ENCODE measurements around the gene FMNL2. TPM values are rescaled to one million over a fixed set of nuclear protein-coding genes. Genes with fewer than 3 reads are reported as not detected.

FMNL2 gene
- total RNA-seq, 1 donor from 2014 or later = 23.4 TPM

DNA sequence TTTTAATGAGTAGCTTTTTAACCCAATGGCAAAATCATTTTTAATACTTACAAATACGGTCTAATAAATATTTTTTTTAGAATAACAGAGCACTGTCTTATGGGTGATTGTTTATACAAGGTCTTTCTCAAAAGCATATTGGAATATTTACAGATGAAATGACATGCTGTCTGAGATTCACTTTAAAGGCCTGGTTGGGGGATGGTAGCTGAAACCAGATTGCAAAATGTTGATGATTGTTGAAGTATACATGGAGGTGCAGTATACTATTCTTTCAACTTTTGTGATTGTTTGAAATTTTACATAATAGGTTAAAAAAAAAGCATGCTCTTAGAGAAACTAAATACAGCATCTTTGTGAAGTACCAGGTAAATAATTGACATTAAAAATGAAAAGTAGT, 111.2 kb downstream of the FMNL2 start:
- no peak for DNase-seq (ENCODE audit: low spot score)

GRCh38 chr2:152447897-152448296, 112.9 kb downstream of the FMNL2 start:
- DNase-seq (ENCODE audit: low spot score) = no peak

GRCh38 chr2:152448606-152449005, 113.6 kb downstream of the FMNL2 start:
- peak; percentile 95 for DNase-seq (ENCODE audit: low spot score)

GRCh38 chr2:152449578-152449977, 114.6 kb downstream of the FMNL2 start:
- DNase-seq (ENCODE audit: low spot score) = no peak

DNA sequence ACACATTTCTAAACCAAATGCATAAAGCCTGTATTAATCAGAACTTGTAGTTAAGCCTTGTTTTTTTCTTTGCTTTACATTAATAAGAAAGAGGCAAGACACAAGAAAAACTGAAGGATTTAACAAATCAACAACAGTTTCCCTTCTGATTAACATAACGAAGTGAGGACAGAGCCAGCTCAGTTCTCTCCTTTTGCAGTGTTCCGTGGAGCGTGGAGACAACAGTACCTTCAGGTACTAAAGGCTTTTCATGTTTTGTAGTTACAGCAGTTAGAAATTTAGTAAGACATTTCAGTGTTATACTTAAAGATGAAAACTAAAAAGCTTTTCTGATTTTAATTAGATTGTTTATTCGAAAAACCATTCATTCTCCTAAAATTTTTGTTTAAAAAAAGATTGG, 115.2 kb downstream of the FMNL2 start:
- no peak for DNase-seq (ENCODE audit: low spot score)

- no peak for DNase-seq (ENCODE audit: low spot score)
Observed at GRCh38 chr2:152452256-152452973, 117.4 kb downstream of the FMNL2 start.

- DNase-seq (ENCODE audit: low spot score) = no peak
Observed at GRCh38 chr2:152453129-152453911, 118.3 kb downstream of the FMNL2 start.

DNA sequence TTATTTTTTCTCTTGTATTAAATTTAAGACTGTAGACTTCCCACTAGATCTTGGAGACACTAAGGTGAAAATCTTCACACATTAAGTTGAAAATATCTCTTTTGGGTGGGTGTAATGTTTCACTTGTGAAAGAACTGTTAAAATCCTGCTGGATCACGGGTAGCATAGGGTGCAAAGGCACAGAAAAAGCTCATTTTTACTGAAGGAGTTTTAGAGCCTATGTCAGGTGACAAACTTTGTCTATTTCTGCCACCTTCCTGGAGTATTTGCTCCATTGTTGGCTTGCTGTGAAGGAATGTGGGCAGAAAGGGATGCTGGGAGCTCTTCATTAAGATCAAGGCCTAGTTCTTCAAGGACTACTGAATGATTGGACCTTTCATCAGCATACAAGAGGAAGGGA, 119.4 kb downstream of the FMNL2 start:
- no peak for DNase-seq (ENCODE audit: low spot score)

GRCh38 chr2:152454960-152455359, 120.0 kb downstream of the FMNL2 start:
- DNase-seq (ENCODE audit: low spot score) = no peak

- no peak for DNase-seq (ENCODE audit: low spot score)
Observed at GRCh38 chr2:152455738-152456137, 120.8 kb downstream of the FMNL2 start.

GRCh38 chr2:152456262-152456661, 121.3 kb downstream of the FMNL2 start:
- DNase-seq (ENCODE audit: low spot score) = no peak

DNA sequence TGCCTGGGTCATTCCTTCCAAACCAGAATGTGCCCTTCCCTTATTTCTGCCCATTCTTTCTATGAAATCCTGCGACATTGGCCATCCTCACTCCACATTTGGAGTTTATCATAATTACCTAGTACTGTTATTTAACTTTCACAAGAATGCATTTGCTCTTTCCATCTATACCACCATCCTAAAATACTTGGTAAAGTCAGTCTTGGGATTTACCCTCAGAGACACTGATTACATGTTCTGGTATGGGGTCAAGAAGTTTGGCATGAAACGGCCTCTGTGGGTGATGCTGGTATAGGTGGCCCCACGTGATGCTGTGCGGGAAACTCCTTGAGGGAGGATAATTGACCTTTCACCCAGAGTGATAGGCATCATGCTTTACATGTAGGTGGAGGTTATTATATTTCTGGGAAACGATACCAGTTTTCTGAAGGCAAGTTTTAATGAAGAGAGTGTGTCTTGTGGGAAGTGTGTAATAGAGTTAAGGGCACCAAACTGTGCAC, 123.5 kb downstream of the FMNL2 start:
- no peak for DNase-seq (ENCODE audit: low spot score)

DNA sequence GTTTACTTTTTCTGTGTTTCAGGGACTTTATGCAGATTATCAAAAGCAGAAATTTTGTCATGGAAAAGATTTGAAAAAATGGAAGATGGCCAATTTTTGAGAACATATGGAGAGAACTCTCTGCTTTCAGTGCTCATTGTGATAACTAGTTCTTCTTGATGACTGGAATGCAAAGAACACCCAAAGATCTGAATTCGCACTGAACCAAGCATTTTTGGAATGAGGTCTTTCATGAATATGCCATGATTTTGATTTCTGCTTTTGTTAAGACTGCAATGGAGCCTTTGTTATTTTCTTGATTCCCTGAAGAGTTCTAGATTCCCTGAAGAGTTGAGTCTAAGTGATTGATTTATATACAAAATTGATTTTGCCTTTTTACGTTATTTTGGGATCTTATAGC, 124.1 kb downstream of the FMNL2 start:
- no peak for DNase-seq (ENCODE audit: low spot score)

GRCh38 chr2:152460567-152460966, 125.6 kb downstream of the FMNL2 start:
- no peak for DNase-seq (ENCODE audit: low spot score)

- no peak for DNase-seq (ENCODE audit: low spot score)
Observed at GRCh38 chr2:152462120-152462519, 127.1 kb downstream of the FMNL2 start.

DNA sequence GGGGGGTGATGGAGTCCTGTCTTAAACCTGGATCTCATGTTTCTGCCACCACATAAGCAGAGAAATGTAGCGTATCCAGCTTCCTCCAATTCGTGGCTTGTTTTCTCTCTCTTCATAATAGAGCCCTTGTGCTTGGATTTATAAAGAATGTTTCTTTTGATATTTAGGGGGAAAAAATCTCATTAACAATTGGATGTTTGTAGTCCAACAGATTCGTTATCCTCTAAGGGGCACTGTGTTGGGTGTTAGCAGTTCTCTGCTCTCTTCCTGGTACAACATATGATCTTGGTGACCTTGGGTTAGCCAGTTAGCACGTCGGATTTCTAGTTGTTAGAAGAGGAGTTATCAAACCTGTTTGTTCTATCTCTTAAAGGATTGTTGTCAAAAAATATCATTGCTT, 127.8 kb downstream of the FMNL2 start:
- DNase-seq (ENCODE audit: low spot score) = no peak

- no peak for DNase-seq (ENCODE audit: low spot score)
Observed at GRCh38 chr2:152464851-152465470, 130.0 kb downstream of the FMNL2 start.

GRCh38 chr2:152465541-152465940, 130.6 kb downstream of the FMNL2 start:
- no peak for DNase-seq (ENCODE audit: low spot score)

DNA sequence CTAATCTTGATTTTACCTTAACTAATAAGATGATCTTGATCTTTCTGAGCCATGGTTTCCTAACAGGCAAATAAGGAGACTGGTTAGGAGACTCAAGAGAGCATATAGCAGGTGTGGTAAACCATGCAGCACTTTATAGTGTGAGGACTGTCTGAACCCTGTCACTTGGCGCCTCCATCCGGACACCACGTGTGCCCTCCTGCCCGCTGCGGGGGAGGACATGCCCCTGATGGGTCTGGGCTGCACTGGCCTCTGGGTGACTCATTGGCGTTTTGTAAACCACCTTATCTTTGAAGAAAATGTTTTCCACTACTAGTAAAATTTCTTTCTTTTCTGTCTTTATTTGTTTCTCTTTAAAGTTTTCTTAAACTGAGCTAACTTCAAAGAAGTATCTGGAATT, 131.1 kb downstream of the FMNL2 start:
- DNase-seq (ENCODE audit: low spot score) = no peak

DNA sequence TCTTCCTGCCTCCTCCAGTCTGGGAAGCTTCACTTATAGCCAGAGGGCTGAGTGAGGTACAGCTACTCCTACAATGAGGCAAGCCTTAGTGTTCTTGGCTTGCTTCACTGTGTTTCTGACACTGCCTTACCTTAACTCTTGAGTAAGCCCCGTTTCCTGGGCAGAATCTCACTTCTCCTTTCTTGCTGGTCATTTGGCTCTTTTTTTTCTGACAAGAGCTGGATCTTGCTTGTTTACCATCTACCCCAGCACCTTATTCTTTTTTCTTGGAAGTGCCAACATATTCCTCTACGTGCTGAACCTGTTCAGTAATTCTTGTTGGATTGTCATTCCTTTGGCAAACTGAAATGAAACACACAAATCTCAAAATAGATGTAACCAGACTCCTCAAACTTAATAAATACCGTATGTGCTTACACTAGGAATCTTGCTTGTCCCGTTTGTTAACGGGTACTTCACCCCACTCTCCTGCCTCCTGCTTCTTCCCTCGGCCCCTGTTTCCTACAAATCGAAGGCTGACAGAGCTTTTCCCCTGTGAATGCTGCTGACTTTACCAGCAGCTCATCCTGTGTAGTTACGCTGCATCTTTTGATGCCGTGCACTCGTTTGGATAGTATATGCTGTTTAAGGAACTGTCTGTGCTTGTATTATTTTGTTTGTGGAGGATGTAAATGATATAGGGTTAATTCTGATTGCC, 132.2 kb downstream of the FMNL2 start:
- DNase-seq (ENCODE audit: low spot score) = peak; percentile 56

- no peak for DNase-seq (ENCODE audit: low spot score)
Observed at GRCh38 chr2:152467677-152468410, 132.9 kb downstream of the FMNL2 start.

Data from umbilical cord (tissue), 2 donors.